Neural cell (in vitro differentiated cells): ENCODE data around the gene SLC22A23.

Experiments used
- EZH2 ChIP-seq: fragments of 200-600, 300-800 bp; shearing (Covaris generic), sonication (generic); IDR thresholded peaks from 2 replicates; pipeline ENCODE4 v1.6.1; 2014; ENCODE audit warnings: antibody characterized with exemption, low read length, borderline replicate concordance, mild to moderate bottlenecking; ENCODE audit not compliant: insufficient read depth, poor library complexity, severe bottlenecking
- MXI1 ChIP-seq: fragments of 450-650 bp; conservative IDR thresholded peaks from 2 replicates; pipeline ENCODE4 v1.6.1; 2014; ENCODE audit warnings: antibody characterized with exemption, mild to moderate bottlenecking; ENCODE audit not compliant: poor library complexity, severe bottlenecking
- POLR2AphosphoS5 ChIP-seq: IDR thresholded peaks from 2 replicates; pipeline ENCODE4 v1.6.1; 2012
- RAD21 ChIP-seq: fragments of 450-650 bp; conservative IDR thresholded peaks from 2 replicates; pipeline ENCODE4 v1.6.1; 2014; ENCODE audit warnings: antibody characterized with exemption, mild to moderate bottlenecking, moderate library complexity
- TAF1 ChIP-seq: IDR thresholded peaks from 2 replicates; pipeline ENCODE4 v1.6.1; 2012; ENCODE audit warnings: low read depth
- TF ChIP-seq, protein P1 (sequence below): fragments of 450-650 bp; IDR thresholded peaks from 2 replicates; pipeline ENCODE4 v1.5.1; 2014; ENCODE audit warnings: antibody characterized with exemption, mild to moderate bottlenecking, moderate library complexity; ENCODE audit not compliant: poor library complexity, severe bottlenecking
- TF ChIP-seq, protein P2 (sequence below): IDR thresholded peaks from 2 replicates; pipeline ENCODE4 v1.6.1; 2012; ENCODE audit warnings: borderline replicate concordance

DNA sequence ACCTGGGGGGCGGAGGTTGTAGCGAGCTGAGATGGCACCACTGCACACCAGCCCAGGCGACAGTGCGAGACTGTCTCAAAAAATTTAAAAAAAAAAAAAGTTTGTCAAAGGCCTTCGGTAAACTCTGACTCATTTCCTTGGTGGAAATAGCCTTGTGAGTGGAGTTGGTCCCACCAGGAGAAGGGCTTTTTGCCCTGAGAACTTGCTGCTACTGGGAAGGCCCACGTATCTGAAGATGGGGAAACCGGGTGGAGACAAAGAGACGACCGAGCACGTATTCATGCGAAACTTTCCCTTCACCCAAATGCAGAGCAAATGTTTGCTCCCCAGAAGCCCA lies 51.7 kb downstream of the SLC22A23 start:
- TF ChIP-seq MXI1: no peak
- TF ChIP-seq EZH2: no peak
- TF ChIP-seq, protein P1, sequence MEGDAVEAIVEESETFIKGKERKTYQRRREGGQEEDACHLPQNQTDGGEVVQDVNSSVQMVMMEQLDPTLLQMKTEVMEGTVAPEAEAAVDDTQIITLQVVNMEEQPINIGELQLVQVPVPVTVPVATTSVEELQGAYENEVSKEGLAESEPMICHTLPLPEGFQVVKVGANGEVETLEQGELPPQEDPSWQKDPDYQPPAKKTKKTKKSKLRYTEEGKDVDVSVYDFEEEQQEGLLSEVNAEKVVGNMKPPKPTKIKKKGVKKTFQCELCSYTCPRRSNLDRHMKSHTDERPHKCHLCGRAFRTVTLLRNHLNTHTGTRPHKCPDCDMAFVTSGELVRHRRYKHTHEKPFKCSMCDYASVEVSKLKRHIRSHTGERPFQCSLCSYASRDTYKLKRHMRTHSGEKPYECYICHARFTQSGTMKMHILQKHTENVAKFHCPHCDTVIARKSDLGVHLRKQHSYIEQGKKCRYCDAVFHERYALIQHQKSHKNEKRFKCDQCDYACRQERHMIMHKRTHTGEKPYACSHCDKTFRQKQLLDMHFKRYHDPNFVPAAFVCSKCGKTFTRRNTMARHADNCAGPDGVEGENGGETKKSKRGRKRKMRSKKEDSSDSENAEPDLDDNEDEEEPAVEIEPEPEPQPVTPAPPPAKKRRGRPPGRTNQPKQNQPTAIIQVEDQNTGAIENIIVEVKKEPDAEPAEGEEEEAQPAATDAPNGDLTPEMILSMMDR: no peak
- no peak for TF ChIP-seq RAD21
- no peak for TF ChIP-seq POLR2AphosphoS5
- TF ChIP-seq TAF1: no peak
- TF ChIP-seq, protein P2, sequence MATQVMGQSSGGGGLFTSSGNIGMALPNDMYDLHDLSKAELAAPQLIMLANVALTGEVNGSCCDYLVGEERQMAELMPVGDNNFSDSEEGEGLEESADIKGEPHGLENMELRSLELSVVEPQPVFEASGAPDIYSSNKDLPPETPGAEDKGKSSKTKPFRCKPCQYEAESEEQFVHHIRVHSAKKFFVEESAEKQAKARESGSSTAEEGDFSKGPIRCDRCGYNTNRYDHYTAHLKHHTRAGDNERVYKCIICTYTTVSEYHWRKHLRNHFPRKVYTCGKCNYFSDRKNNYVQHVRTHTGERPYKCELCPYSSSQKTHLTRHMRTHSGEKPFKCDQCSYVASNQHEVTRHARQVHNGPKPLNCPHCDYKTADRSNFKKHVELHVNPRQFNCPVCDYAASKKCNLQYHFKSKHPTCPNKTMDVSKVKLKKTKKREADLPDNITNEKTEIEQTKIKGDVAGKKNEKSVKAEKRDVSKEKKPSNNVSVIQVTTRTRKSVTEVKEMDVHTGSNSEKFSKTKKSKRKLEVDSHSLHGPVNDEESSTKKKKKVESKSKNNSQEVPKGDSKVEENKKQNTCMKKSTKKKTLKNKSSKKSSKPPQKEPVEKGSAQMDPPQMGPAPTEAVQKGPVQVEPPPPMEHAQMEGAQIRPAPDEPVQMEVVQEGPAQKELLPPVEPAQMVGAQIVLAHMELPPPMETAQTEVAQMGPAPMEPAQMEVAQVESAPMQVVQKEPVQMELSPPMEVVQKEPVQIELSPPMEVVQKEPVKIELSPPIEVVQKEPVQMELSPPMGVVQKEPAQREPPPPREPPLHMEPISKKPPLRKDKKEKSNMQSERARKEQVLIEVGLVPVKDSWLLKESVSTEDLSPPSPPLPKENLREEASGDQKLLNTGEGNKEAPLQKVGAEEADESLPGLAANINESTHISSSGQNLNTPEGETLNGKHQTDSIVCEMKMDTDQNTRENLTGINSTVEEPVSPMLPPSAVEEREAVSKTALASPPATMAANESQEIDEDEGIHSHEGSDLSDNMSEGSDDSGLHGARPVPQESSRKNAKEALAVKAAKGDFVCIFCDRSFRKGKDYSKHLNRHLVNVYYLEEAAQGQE: no peak
